Panc1 (cell line): ENCODE data around the gene MYH16. TPM values are rescaled to one million over a fixed set of nuclear protein-coding genes. Genes with fewer than 3 reads are reported as not detected.

Experiments used
- ATAC-seq: fragments of 200-7000 bp; cut with Tn5 transposase; 2 replicates; pipeline ENCODE4 v1.9.1; 2020; ENCODE audit warnings: mild to moderate bottlenecking, moderate library complexity
- BruUV-seq: library from RNA; stranded (reverse); fragments of 400-500 nt; replicated peaks from 2 replicates; lab custom pipeline; 2021; lab: Mats Ljungman, UMichigan
- CTCF ChIA-PET: fragments of 300-600 bp; sonication (Branson Sonifier 250); formaldehyde crosslinking; loops from one replicate; lab custom pipeline; 2022; ENCODE audit warnings: antibody characterized with exemption; lab: Charles Lee
- POLR2A ChIA-PET: fragments of 300-600 bp; sonication (Branson Sonifier 250); formaldehyde crosslinking; loops from one replicate; lab custom pipeline; 2022; ENCODE audit warnings: antibody characterized with exemption; lab: Charles Lee
- DNase-seq: peaks from one replicate; pipeline ENCODE4 v3.0.0-alpha.2; 2010; ENCODE audit warnings: low read depth, low spot score
- H3K27ac ChIP-seq: 2 replicates; pipeline ENCODE4 v1.5.1; 2011; ENCODE audit warnings: mild to moderate bottlenecking, low read length, inconsistent platforms
- H3K27me3 ChIP-seq: fragments of 200-500 bp; sonication (Bioruptor generic); 2 replicates; pipeline ENCODE4 v1.6.0; 2014; ENCODE audit warnings: low read length, inconsistent platforms; ENCODE audit not compliant: control insufficient read depth, insufficient read depth
- H3K36me3 ChIP-seq: fragments of 200-500 bp; sonication (Bioruptor generic); 2 replicates; pipeline ENCODE4 v1.5.1; 2014; ENCODE audit warnings: inconsistent platforms, mild to moderate bottlenecking, low read length, moderate library complexity; ENCODE audit not compliant: control insufficient read depth, insufficient read depth
- H3K4me1 ChIP-seq: 2 replicates; pipeline ENCODE4 v1.5.1; 2011; ENCODE audit warnings: inconsistent platforms, mild to moderate bottlenecking, low read length, moderate library complexity; ENCODE audit not compliant: control insufficient read depth, insufficient read depth
- H3K4me3 ChIP-seq, 2 experiments: 2 replicates each; pipeline ENCODE4 v1.5.1; 2011 to 2012; ENCODE audit warnings: low read depth in 2 of 2, low read length in 2 of 2, mild to moderate bottlenecking in 2 of 2, inconsistent platforms in 1 of 2, moderate library complexity in 1 of 2
- H3K9me3 ChIP-seq: fragments of 200-500 bp; sonication (Bioruptor generic); 2 replicates; pipeline ENCODE4 v1.5.1; 2014; ENCODE audit warnings: low read depth, mild to moderate bottlenecking, inconsistent platforms, low read length, moderate library complexity; ENCODE audit not compliant: control insufficient read depth, insufficient read depth
- POLR2AphosphoS5 ChIP-seq: IDR thresholded peaks from 2 replicates; pipeline ENCODE4 v1.6.1; 2012; ENCODE audit warnings: mild to moderate bottlenecking, low read depth, low read length, moderate library complexity
- SIN3A ChIP-seq: IDR thresholded peaks from 2 replicates; pipeline ENCODE4 v1.6.1; 2012; ENCODE audit warnings: low read depth, mild to moderate bottlenecking, low read length, moderate library complexity, borderline replicate concordance; ENCODE audit not compliant: insufficient read depth
- TCF7L2 ChIP-seq: IDR thresholded peaks from 2 replicates; pipeline ENCODE4 v1.6.1; 2011; ENCODE audit warnings: mild to moderate bottlenecking, low read depth, low read length, inconsistent platforms
- in situ Hi-C: cut with HindIII; loops from 2 replicates; pipeline ENCODE4 v1.10.0; 2016; ENCODE audit warnings: low sequenced_read_pairs, low pct_unique_long_range_greater_than_20kb
- intact Hi-C: fragments of 100-400 bp; cut with micrococcal nuclease; formaldehyde crosslinking; loops from one replicate; pipeline ENCODE4 v1.10.0; 2022; ENCODE audit not compliant: unreplicated experiment
- total RNA-seq: library from RNA; stranded (reverse); gene quantifications from one replicate; pipeline ENCODE4 v1.2.1, GENCODE V29; 2021; ENCODE audit not compliant: unreplicated experiment
- TF ChIP-seq, protein P1 (sequence below): fragments of 450-650 bp; IDR thresholded peaks from 2 replicates; pipeline ENCODE4 v1.5.1; 2017; ENCODE audit warnings: mild to moderate bottlenecking
- TF ChIP-seq, protein P2 (sequence below), 2 experiments: IDR thresholded peaks; 2 replicates each; pipeline ENCODE4 v1.6.1; 2011 to 2012; ENCODE audit warnings: low read depth in 2 of 2, control low read depth in 1 of 2, low read length in 1 of 2, mild to moderate bottlenecking in 1 of 2, moderate library complexity in 1 of 2; ENCODE audit not compliant: insufficient read depth in 1 of 2

The MYH16 gene
- total RNA-seq, 1 experiment from 2014 or later = 0.23 TPM

DNA sequence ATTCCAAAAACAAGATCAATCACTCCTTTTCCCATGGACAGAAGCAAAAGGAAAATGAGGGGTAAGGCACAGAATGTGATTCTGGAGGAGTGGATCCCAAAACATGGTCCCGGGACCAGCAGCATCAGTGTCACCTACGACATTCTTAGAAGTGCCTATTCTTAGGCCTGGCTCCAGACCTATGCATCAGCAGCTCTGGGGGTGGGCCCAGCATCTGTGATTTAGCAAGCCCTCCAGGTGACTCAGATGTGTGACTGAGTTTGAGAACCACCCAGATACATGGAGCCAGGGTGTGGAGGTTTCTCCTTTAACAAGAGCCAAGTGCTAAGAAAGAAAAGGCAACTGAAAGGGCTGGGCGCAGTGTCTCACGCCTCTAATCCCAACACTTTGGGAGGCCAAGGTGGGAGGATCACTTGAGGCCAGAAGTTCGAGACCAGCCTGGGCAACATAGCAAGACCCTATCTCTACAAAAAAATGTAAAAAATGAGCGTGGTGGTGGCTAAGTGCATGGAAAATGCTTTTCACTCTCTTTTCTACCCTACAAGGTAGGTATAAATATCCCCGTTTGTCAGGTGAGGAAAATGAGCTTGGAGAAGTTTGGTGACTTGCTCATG is 35.9 kb downstream of the MYH16 start:
- H3K36me3 ChIP-seq = no peaks in the 10 kb centered on the region
- TF ChIP-seq TCF7L2 (no peak), POLR2AphosphoS5 (no peak), SIN3A (no peak)
- TF ChIP-seq, protein P1, sequence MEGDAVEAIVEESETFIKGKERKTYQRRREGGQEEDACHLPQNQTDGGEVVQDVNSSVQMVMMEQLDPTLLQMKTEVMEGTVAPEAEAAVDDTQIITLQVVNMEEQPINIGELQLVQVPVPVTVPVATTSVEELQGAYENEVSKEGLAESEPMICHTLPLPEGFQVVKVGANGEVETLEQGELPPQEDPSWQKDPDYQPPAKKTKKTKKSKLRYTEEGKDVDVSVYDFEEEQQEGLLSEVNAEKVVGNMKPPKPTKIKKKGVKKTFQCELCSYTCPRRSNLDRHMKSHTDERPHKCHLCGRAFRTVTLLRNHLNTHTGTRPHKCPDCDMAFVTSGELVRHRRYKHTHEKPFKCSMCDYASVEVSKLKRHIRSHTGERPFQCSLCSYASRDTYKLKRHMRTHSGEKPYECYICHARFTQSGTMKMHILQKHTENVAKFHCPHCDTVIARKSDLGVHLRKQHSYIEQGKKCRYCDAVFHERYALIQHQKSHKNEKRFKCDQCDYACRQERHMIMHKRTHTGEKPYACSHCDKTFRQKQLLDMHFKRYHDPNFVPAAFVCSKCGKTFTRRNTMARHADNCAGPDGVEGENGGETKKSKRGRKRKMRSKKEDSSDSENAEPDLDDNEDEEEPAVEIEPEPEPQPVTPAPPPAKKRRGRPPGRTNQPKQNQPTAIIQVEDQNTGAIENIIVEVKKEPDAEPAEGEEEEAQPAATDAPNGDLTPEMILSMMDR = no peak
- TF ChIP-seq, protein P2, sequence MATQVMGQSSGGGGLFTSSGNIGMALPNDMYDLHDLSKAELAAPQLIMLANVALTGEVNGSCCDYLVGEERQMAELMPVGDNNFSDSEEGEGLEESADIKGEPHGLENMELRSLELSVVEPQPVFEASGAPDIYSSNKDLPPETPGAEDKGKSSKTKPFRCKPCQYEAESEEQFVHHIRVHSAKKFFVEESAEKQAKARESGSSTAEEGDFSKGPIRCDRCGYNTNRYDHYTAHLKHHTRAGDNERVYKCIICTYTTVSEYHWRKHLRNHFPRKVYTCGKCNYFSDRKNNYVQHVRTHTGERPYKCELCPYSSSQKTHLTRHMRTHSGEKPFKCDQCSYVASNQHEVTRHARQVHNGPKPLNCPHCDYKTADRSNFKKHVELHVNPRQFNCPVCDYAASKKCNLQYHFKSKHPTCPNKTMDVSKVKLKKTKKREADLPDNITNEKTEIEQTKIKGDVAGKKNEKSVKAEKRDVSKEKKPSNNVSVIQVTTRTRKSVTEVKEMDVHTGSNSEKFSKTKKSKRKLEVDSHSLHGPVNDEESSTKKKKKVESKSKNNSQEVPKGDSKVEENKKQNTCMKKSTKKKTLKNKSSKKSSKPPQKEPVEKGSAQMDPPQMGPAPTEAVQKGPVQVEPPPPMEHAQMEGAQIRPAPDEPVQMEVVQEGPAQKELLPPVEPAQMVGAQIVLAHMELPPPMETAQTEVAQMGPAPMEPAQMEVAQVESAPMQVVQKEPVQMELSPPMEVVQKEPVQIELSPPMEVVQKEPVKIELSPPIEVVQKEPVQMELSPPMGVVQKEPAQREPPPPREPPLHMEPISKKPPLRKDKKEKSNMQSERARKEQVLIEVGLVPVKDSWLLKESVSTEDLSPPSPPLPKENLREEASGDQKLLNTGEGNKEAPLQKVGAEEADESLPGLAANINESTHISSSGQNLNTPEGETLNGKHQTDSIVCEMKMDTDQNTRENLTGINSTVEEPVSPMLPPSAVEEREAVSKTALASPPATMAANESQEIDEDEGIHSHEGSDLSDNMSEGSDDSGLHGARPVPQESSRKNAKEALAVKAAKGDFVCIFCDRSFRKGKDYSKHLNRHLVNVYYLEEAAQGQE (IDR thresholded peaks at IDR 0.05; ENCODE audit: insufficient read depth in 1 of 2, low read depth in 2 of 2, low read length in 1 of 2) = no peak
- DNase-seq (no peak), ATAC-seq (no peak)
- POLR2A ChIA-PET = no interaction called here
- no TSS peak for BruUV-seq
- no peaks in the 10 kb centered on the region for H3K27me3 ChIP-seq
- intact Hi-C loops (no loop called here), in situ Hi-C loops (no loop called here)
- no peak overlapping the region for H3K27ac ChIP-seq
- H3K4me3 ChIP-seq = no peak overlapping the region
- CTCF ChIA-PET = interaction anchor here (0.6 to 0.8 kb wide), 2 partner anchors 242 to 272 kb away, joined by 3 read pairs; no protein-coding TSS in a partner anchor
- H3K4me1 ChIP-seq = peaks cover 6% of the 10 kb centered on the region; the same call in 1 of the 2 replicates
- no peaks in the 10 kb centered on the region; the same call in 1 of the 2 replicates for H3K9me3 ChIP-seq

DNA sequence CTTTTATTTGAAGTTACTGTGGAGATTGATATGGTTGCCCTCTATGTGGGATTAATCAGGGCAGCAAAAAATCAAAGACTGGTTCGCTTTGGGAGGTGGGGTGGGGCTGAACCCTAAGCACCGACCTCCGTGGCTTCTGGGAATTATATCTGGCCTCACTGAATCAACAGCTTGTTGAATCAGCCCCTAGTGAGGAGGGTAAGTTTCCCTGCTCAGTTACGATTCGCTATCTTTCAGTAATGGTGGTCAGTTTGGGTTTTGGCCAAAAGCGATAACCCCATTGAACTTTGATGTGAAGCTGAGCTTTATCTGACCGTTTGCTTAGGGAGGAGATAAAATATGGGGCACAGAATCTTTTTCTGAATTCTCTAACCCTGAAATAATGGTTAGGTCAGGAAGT is 36.5 kb downstream of the MYH16 start:
- Histone ChIP-seq H3K27ac (no peak overlapping the region), H3K36me3 (no peaks in the 10 kb centered on the region), H3K4me3 (no peak overlapping the region), H3K9me3 (no peaks in the 10 kb centered on the region; the same call in 1 of the 2 replicates), H3K4me1 (peaks cover 6% of the 10 kb centered on the region; the same call in 1 of the 2 replicates), H3K27me3 (no peaks in the 10 kb centered on the region)
- BruUV-seq = no TSS peak
- ATAC-seq (no peak), DNase-seq (no peak)
- in situ Hi-C loops (no loop called here), intact Hi-C loops (no loop called here)
- ChIA-PET POLR2A (no interaction called here), CTCF (interaction anchor here (0.6 to 0.8 kb wide), 2 partner anchors 243 to 273 kb away, joined by 3 read pairs; no protein-coding TSS in a partner anchor)
- TF ChIP-seq SIN3A (no peak), POLR2AphosphoS5 (no peak), TCF7L2 (no peak)
- TF ChIP-seq, protein P2 (IDR thresholded peaks at IDR 0.05; ENCODE audit: insufficient read depth in 1 of 2, low read depth in 2 of 2, low read length in 1 of 2) = no peak
